ENCODE data around the gene HSDL1.

HSDL1 gene

DNA sequence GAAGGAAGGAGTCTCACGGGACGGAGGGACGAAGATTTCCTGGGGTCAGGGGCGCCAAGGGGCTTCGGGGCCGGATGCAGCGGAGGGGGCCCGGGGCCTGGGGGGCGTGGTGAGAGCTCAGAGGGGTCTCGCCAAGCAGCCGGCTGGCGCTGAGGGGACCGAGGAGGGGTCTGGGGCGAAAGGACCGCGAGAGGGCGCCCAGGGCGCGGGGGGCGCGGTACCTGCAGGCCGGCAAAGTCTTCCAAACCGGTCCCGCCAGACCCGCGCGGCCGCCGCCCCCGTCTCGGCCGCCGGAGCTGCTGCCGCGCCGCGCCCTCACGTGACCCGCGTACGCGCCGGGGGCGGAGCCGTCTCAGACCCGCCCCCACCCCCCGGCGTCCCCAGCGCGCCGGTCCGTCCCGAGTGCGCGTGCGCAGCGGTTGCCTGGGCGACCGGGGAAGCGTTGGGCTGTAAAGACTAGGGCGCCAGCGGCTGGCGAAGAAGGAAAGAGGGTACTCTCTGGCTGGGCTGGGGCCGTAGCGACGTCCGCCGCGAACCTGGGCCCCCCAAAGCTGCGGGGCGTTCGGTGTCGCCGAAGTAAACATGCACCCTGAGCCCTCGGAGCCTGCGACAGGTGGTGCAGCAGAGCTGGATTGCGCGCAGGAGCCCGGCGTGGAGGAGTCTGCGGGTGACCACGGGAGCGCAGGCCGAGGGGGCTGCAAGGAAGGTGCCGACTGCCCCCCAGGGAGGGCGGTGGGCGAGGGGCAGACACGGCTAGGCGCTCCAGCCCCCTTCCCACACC lies at the start of gene HSDL1, which contains the start of gene DNAAF1:
HSDL1 (minus strand) TSS at position 319 of the 781 bp plus-strand sequence. CDS start 13,856 bp downstream, outside the sequence.
DNAAF1 (plus strand) TSS at position 450 of the 781 bp plus-strand sequence; CDS start at position 583, 133 bp downstream.
- peak; percentile 83 for DNase-seq (ENCODE audit: low read depth, low spot score)

DNA sequence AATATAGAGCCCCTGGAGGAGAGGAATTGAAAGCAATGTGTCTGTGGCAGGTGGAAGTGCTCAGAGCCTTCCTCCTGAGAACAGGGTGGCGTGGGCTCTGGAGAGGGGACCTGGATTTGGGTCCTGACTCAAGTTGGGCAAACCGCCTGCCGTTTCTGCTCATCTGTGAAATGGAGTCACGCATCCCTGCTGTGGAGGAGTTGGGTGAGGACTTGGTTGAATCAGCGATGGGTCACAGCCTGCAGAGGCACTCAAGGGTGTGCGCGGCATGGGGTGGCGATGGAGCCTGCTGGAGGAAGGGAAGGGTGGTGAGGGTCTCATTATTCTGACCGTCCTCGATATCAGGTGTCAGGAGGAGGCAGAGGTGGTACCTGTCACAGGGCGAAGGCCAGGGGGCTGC lies 49.0 kb upstream of the HSDL1 start:
- DNase-seq (ENCODE audit: low read depth, low spot score), result no peak

DNA sequence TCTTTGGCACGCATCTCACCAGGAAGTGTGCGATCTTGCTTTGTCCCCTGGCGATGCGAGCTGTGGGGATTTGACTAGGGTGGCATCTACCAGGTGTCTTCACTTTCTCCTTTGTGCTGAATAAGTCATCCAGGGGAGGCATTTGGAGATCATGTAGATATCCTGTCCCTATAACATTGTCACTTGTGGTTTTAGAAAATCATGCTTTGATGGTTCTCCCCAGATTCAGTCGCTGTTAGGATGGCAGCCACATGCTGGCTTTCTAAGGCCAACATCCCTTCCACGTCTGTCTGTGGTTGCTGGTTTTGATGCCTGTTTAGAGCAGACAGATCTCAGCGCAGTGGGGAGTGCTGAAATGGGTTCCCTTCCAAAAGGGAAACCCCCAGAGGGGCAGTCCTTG lies 48.5 kb upstream of the HSDL1 start:
- DNase-seq (ENCODE audit: low read depth, low spot score), result no peak

DNA sequence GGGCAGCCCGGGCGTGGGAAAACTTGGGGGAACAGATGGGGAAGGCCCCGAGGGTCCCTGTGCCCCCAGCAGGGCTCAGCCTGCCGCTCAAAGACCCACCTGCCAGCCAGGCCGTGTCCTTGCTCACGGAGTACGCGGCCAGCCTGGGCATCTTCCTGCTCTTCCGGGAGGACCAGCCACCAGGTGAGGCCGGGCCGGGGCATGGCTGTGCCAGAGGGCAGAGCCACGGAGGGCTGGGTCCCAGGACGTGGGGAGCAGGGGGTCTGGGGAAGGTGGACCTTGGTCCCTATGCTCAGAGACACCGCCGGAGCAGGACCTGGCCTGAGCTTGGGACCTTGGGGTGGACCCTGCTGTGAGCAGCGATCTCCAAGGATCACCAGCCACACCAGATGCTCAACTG lies 46.5 kb upstream of the HSDL1 start:
- DNase-seq (ENCODE audit: low read depth, low spot score), result no peak

DNA sequence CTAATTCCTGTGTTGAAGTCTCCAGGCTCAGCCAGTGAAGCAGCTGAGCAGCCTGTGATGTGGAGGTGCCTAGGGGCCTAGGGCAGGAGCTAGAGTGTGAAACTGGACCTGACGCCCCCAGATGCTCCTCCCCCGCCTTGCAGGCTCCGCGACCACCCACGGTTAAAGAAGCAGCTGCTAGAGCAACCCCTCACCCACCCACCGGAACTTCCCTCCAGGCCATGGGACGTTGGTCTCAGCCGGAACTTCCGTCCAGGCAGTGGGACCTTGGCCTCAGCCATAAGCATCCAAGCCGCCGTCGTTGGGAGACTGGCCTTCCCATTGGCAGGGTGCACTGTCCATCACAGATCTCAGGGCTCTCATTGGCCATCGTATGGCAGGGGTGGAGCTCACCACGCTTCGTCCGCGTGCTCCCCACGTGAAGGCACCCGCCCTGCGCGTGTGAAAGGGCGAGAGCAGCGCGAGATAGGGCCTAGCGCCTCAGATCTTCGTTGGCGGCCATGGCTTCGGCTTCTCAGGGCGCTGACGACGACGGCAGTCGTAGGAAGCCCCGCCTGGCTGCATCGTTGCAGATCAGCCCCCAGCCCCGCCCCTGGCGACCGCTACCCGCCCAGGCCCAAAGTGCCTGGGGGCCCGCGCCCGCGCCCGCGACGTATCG lies 45.9 kb upstream of the HSDL1 start, which contains the start of gene ADAD2:
ADAD2 (plus strand) TSS at position 427 of the 658 bp plus-strand sequence; CDS start at position 501, 74 bp downstream.
- DNase-seq (ENCODE audit: low read depth, low spot score), result no peak

DNA sequence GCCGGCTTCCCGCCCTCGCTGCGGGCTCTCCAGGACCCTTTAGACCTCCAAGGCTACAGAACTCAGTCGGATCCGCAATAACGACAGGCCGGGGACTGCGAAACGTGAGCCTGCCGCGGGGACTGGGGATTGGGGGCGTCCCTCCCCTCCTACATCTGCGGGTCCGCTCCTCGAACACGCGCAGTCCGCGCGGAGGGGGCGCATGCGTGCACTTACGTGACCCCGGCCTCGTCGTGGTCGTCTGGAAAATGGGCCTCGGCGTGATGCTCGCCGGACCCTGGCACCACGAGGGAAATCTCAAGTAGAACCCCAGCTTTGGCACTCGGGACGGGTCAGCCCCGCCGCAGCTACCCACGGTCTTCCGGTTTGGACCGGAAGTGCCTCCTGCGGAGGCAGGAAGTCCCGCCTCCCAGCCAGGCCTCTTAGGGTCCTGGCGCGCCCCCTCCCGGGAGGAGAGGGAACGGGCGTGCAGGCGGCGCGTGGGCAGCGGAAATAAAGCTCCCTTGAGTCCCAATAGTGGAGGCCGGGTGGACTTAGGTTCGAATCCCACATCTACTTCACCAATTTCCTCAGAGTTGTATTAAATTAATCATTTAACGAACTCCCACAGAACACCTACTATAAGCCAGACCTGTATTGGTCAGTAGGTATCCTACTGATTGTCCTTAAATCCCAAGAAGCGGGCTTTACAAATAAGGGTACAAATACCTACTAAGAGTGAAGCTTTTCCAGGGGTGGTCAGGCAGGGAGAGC lies 41.9 kb upstream of the HSDL1 start, which contains the start of gene TAF1C:
TAF1C (minus strand) TSS at position 373 of the 753 bp plus-strand sequence. CDS start 2,069 bp downstream, outside the sequence.
- peak; percentile 79 for DNase-seq (ENCODE audit: low read depth, low spot score)

DNA sequence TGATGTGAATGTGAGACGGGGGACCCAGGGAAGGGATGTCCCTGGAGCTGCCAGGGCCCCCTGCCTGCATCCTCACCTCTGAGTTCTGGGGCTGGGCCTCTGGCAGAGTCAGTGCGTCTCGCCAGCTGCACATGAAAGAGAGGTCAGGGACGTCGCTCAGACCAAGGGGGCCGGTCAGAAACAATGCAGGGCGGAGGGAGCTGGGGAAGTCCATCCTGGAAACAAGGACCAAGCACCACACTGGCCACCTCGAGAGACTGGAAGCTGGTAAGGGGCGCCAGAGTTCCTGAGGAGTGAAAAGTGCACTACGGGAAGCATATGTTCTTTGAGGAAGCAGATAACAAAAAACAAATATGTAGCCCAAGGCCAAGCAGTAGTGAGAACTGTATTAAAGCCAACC lies 39.8 kb upstream of the HSDL1 start:
- DNase-seq (ENCODE audit: low read depth, low spot score), result no peak

DNA sequence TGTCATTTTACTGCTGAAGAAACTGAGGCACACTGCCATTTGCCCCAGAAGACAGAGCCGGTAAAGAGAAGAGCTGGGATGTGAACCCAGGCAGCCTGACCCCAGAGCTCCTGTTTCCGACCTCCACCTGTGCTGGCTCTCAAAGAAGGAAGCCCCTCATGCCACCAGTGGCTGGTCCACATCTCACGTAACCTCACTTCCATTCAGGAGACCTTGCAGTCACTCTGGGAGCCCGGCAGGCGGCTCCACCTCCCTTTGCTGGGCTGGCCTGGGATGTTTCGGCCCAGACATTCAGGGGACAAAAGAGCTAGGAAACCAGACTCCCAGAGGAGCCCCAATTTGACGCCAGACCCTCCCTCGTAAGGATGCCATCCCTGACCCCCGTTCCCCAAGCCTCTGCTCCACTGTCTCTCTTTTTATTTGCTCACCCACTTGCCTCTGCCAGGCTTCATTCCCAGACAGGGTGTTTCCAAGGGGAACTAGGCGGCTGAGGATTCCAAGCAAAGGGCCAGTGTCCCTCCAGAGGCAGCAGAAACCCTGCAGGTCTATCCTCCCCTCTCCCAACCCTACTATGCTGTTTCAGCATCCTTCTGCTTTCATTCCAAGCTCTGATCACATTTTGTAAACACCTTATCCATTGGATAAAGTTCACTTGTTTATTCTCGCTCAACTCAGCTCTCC lies 39.1 kb upstream of the HSDL1 start:
- no peak for DNase-seq (ENCODE audit: low read depth, low spot score)

DNA sequence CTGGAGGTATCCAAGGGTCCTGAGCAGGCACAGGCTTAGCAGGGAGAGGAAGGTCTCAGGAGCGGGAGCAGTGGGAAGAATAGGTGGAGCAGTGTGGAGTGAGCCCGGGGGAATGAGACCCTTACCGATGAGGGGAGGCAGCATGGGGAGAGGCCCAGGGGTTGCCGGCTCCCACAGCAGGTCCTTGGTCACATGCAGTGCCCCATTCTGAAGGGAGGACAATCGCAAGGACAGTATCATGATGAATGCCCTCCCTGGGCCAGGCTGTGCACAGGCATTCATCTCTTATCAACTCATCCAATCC lies 38.5 kb upstream of the HSDL1 start:
- no peak for DNase-seq (ENCODE audit: low read depth, low spot score)

DNA sequence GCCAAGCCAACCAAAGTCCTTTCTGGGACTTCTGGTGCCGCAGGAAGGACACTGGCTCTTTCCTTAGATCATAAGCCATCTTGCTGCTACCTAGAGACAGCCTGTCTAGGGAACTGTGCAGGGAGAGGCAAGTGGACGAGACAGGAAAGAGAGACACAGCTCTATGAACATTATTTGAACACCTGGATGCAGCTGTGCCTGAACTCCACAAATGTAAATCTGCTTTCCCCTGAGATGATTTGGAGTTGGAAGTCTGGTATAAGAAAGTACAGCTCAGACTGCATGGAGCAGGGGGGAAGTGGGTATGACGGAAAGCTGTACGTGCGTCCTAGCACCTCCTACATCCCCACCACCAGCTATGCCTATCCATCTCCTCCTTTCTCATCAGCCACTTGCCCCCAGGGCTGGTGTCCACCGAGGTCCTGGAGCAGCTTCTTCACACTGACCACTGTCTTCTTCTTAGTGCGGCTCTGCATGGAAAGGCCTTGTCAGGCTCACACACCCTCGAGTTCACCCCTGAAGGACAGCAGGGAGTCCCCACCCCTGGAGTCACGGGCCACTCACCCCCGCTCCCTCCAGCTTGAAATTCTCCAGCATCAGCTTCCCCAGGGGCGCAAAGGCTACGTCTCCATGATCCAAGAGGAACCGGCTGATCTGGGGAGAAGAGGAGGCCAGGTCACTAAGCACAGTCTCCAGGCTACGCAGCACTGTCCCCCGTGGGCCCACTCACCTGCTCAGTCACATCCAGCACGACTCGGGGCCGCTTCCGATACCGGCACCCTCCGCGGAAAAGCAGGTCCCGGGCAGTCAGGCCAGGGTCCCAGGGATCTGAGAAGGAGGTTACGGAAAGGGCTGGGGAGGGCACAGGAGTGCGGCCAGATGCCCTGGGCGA lies 37.9 kb upstream of the HSDL1 start:
- no peak for DNase-seq (ENCODE audit: low read depth, low spot score)

DNA sequence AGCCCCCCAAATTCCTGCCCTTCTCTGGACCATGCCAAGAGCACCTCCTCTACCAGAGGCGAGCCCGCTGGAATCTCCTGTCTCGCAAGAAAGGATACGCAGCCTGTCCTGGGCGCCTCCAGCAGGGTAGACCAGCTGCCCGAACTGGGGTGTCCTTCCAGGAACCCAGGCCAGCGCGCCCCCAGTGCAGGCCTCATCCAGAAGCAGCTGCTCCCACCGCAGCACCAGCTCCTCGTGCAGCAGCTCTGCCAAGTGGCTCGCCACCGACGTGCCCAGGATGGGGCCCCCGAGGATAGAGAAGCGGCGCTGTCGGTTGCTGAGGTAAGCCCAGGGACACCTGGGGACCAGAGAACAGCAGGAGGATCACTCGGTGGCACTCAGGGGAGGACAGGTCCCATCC lies 37.1 kb upstream of the HSDL1 start:
- DNase-seq (ENCODE audit: low read depth, low spot score), result no peak

DNA sequence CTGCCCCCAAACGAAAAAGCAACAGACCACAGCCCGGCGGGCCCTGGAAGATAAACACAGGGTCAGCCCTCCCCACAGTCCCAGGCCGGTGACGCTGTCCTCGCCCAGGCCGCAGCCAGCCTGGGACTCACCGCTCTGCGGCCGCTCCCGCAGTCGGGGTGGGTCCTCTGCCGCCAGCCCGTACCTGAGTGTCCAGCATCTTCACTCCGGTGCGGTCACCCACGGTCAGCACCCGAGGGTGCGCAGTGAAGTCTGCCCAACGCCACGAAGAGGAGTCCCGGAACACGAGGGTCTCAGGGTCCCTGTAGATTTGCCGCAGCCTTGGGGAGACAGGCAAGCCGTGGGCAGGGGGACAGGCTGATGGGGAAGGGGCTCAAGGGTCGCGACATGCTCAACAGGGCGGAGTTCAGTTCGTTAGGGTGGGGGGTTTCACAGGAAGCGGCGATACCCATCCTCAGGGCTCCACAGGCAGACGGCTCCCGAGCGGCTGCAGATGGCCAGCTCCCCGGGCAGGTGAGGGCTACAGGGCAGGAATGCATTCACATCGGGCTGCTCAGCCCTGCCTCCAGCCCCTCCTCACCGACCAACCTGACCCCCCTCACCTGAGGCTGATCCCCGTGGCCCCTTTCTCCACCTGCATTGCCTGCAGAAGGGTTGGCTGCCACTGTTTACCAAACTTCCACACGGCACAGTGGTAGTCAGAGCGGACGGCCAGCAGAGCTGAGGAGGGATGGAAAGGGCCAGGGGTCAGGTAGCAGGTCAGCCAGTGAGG lies 36.4 kb upstream of the HSDL1 start:
- DNase-seq (ENCODE audit: low read depth, low spot score), result no peak

DNA sequence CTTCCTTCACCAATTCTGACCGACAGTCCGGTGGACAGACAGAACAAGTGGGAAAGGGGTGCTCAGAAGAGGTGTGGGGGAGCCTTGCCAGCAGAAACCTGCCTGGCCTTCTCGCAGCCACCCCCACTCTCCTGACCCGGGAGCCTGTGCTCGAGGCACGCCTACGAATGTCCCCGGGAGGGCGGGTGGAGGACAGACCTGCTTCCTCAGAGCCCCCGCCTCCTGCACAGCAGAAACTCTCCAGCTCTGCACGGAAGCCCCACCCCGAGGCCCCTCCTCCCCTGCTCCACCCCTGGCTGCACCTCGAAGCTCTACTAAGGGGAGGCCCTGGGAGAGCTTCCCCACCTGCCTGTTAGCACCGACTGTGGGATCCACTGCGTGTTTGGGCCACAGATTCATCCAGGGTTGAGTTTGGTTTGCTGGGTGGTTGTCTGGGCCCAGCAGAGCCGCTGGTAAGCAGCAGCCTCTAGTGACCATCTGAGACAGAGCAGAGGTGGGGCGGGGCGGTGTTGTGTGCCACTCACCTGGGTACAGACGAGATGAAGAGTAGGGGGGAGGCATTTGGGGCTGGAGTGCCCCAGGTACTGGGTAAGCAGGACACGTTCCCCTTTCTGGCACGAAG lies 35.7 kb upstream of the HSDL1 start:
- DNase-seq (ENCODE audit: low read depth, low spot score), result no peak

DNA sequence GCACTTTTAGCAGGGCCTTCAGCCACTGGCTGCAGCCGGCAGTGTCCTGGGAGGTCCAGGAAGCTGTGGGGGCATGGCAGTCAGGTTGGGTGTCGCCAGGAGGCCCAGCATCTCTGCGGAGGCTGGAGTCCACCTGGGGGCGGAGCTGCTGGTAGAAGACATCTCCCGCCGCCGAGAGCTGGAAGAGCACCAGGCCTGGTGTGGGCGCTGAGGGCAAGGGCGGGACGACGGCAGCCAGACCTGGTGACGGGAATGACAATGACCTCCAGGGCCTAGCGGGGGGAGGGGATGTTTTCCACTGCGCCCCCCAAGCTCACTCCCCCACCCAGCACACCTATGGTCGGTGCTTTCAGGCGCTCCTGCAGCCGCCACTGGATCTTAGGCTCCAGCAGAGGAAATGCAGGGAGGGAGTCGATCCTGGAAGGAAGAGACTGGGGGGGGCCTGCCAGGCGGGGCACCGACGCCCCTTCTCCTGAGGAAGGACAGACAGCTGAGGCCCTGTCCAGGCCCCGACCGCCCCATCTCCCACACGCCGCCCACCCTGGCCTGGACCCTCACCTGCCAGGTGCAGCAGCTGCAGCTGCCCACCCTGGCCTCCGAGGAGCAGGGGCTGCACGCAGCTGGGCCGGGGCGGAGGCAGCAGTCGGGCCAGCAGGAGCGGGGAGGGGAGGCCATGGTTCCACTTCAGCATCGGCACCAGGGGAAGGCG lies 34.8 kb upstream of the HSDL1 start:
- no peak for DNase-seq (ENCODE audit: low read depth, low spot score)

DNA sequence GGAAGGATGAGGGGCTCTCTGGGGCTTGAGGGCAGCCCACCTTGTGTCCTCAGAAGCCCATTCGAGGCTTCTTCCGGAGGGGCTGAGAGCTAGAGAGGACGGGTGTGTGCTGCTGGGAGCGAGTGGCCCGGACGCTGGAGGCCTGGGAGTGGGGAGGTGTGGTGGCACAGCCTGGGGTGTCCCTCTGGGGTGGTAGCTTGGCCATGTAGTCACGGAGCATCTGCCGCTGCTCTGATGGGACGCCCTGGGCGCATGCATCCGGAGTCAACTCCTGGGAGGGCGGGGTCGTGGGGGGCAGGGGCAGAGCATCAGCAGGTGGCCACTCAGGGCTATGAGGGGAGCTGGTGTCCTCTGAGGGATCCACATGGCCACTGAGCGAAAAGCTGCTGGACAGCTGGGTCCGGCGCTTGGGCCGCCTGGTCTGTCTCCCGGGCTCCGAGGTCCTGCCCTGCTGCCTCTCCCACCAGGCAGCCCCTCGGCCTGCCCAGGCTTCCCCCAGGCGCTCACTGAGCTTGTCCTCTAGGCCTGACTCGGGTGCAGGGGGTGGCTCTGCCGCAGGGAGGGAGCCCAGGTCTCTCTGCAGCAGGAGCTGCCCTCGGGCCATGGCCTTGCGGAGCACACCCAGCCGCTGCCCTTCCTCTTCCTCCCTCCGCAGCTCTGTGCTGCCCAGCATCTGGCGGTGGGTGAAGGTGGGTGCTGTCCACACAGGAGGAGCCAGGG lies 34.1 kb upstream of the HSDL1 start:
- no peak for DNase-seq (ENCODE audit: low read depth, low spot score)

DNA sequence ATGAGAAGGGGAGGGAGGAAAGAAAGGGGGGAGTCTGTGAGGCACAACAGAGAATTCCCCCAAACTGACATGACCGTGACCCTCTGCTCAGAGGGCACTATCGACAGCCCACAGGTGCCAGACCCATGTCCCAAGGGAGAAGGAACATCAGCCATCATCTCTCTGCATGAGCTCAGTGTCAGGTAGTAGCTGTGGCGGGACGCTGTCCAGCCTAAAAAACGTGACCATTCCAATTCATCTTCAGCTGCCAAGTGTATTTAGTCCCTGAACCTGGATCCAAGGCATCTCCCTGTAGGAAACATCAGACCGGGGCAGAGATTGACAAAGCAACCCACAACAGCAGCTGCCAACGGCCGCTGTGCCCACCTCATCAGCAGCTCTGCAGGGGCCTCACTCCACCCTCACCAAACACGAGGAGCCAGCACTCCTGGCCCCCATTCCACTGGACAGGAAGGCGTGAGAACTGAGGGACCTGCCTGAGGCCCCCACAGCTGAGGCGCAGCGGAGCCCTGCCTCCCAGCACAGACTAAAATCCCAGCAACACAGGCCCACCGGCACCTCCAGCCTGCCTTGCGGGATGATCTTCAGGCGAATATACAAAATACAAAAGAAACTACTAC lies 33.3 kb upstream of the HSDL1 start:
- no peak for DNase-seq (ENCODE audit: low read depth, low spot score)

DNA sequence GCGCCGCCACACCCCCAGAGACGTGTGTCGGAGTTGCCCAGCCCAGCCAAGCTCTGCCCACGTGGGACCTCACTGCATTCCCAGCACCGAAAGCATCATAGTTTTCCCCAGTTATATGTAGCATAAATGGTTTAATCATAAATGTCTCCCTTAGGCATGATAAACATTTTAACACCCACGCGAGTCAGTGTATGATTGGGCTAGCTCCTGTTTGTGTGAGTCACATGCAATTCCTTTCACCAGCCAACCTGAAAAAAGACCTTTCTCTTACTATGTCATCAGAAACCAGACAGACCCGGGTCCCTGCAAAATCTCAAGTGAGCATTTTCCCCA lies 32.7 kb upstream of the HSDL1 start:
- DNase-seq (ENCODE audit: low read depth, low spot score), result no peak

Data from activated naive CD8-positive, alpha-beta T cell treated with anti-CD3 and anti-CD28 coated beads, Interleukin-2, amount 50 U/mL, for 16 hours (primary cell).